HG02973 (cell line): ENCODE data around the gene ADCK1.
A peak's percentile ranks its signal among the peaks of the same experiment; 100 is the strongest.
"Not testable (repeated sequence)": the region's sequence is repeated elsewhere in the genome, so short reads cannot be mapped to it uniquely, and the experiment has no call there.

Source experiments
- ATAC-seq: cut with Tn5 transposase; IDR thresholded peaks from one replicate; pipeline ENCODE4 v1.9.1; 2021; ENCODE audit warnings: moderate library complexity; ENCODE audit not compliant: unreplicated experiment

The ADCK1 gene

DNA sequence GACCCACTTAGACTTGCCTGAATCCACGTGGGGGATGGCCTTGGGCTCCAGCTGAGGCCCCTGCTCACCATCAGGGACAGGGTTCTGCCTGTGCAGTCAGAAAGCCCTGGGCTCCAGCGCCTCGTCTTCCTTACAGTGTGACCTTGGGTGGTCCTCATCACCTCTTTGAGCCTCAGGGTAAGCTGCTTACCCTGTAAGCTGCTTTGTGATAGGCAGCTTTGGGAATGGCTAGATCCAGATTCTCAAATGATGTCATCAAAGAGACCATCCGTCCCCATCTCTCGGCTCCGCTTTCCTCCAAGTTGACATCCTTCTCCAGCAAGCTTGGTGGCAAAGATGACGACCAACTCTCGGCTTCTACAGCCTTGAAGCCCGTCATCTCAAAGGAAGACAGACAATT lies 127.0 kb downstream of the ADCK1 start:
- ATAC-seq: no peak

- no peak for ATAC-seq
These were observed 131.5 kb downstream of the ADCK1 start for GRCh38 chr14:77931441-77931840.

- no peak for ATAC-seq
These were observed 136.3 kb downstream of the ADCK1 start for GRCh38 chr14:77936138-77936639.

- ATAC-seq: no peak
These were observed 147.5 kb downstream of the ADCK1 start for GRCh38 chr14:77947372-77947771.

DNA sequence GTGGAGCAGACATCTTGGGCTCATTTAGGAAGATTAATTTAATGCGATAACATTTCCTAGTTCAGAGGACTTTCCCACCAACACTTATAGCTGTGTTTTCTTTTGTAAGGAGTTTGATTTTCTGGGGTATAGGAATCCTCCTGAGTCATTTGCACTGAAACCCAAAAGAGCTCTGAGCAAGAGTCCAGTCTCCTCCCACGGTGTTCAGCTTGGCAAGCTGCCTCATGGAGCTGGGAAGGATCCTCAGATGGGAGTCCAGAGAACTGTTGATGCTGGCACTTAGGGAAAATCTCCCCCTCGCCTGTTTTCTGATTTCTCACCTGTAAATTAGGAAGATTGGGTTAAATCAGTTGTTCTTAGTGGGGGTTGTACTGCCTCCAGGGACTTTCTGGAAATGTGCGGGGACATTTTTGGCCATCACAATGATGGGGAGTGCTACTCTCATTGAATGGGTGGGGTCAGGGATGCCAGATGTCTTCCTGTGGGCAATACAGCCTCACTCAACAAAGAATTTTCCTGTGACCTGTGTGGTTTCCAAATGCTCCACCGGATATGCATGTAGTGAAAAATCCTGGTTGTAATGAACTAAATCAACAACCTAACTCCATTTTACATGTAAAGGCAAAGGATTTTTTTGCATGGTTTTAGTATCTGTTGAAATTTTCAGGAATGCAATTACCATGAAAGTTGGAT lies 150.6 kb downstream of the ADCK1 start:
- no peak for ATAC-seq

- ATAC-seq: no peak
These were observed 156.0 kb downstream of the ADCK1 start for GRCh38 chr14:77955816-77956484.

- not testable (repeated sequence) for ATAC-seq
These were observed 159.8 kb downstream of the ADCK1 start for GRCh38 chr14:77959686-77960085.

GRCh38 chr14:77961847-77962580 lies 162.1 kb downstream of the ADCK1 start:
- ATAC-seq: no peak

GRCh38 chr14:77962731-77963520 lies 163.0 kb downstream of the ADCK1 start:
- no peak for ATAC-seq

DNA sequence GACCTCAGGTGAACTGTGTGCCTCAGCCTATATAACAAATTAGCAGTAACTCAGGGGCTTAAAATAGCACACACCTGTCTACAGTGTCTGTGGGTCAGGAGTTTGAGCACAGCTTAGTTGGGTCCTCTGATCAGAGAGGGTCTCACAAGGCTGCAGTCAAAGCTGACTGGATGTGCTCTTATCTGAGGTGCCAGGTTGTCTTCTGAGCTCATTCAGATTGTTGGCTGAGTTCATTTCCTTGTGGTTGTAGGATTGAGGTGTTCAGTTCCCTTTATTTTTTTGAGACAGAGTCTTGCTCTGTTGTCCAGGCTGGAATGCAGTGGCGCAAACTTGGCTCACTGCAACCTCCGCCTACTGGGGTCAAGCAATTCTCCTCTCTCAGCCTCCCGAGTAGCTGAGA lies 164.7 kb downstream of the ADCK1 start:
- no peak for ATAC-seq

- no peak for ATAC-seq
These were observed 165.1 kb downstream of the ADCK1 start for GRCh38 chr14:77965050-77965449.

DNA sequence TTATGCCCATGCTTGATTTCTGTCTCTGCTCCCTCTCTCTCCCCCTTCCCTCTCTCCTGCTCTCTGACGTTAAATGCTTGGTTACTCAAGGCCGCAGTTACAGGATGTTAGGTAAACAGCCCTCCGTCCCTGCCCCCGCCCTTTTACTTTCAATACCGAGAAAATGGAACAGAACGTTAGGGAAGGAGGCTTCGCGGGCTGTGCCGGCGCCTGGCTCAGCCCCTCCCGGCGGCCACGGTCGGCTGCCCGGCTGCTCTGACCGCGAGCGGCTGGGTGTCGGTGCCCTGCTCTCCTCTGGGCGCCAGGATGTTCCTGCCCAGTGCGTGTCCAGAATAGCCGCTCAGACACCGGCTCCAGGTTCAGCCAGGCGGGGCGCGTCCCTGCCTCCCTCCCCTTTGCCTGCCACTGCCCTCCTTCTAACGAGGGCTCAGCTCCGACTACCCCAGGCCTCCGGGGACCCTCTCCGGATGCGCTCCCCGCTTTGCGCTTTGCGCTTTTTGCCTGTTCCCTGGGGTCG lies 166.1 kb downstream of the ADCK1 start:
- ATAC-seq: peak; percentile 80

GRCh38 chr14:77967110-77967509 lies 167.2 kb downstream of the ADCK1 start:
- ATAC-seq: no peak

GRCh38 chr14:77970646-77971045 lies 170.7 kb downstream of the ADCK1 start:
- ATAC-seq: no peak

GRCh38 chr14:77973246-77973645 lies 173.3 kb downstream of the ADCK1 start:
- ATAC-seq: no peak

DNA sequence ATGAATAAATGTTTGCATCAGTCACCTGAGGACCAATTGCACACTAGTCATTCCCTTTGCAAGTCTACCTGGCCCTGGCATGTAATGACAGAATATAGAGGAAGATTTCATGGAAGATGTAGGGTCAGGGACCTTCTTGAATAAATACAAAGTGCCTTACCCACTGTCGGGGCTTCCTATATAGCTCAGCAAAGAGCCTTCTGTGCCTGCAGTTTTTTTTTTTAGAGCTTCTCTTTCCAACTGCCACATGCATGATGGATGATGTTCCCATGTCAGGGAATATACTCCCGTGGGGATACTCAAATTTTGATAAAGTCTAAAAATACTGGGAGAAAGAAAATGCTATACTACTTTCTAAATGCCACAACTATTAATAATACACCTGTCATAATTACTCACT lies 176.7 kb downstream of the ADCK1 start:
- ATAC-seq: no peak

- ATAC-seq: no peak
These were observed 179.3 kb downstream of the ADCK1 start for GRCh38 chr14:77979171-77979570.

- no peak for ATAC-seq
These were observed 179.9 kb downstream of the ADCK1 start for GRCh38 chr14:77979666-77980351.

GRCh38 chr14:77980475-77981321 lies 180.8 kb downstream of the ADCK1 start:
- no peak for ATAC-seq
